ENCODE results near the gene CCDC178. TPM values are rescaled to one million over a fixed set of nuclear protein-coding genes. Genes with fewer than 3 reads are reported as not detected.

CCDC178 gene
- total RNA-seq, 1 experiment from 2014 or later: not detected

GRCh38 chr18:33326975-33327374 is 113.5 kb downstream of the CCDC178 start:
- CTCF ChIA-PET: no interaction called here
- POLR2A ChIA-PET: no interaction called here
- BruUV-seq (replicated peaks): no TSS peak
- no peak overlapping the region for H3K4me3 ChIP-seq (replicated peaks in 1 of 2; ENCODE audit: low read depth in 1 of 2, low read length in 2 of 2)
- RAD21 ChIA-PET (ENCODE audit: low non-redundant PET in 1 of 2, low total read pairs in 2 of 2, uncharacterized antibody in 2 of 2, unreplicated experiment in 2 of 2): no interaction called here
- no peaks in the 10 kb centered on the region for H3K27me3 ChIP-seq (ENCODE audit: insufficient read depth, low read length)
- intact Hi-C loops (cut with micrococcal nuclease): no loop called here
- H3K27ac ChIP-seq (ENCODE audit: low read depth, low read length): no peak overlapping the region
- peaks cover 3 to 28% of the 10 kb centered on the region in 2 experiments; a peak in 1 of 4 replicates for H3K9me3 ChIP-seq (ENCODE audit: control insufficient read depth in 1 of 2, insufficient read depth in 1 of 2, low read depth in 1 of 2, low read length in 2 of 2)
- no peaks in the 10 kb centered on the region for H3K9me2 ChIP-seq (ENCODE audit: insufficient read depth)
- TF ChIP-seq TCF7L2 (IDR thresholded peaks at IDR 0.05; ENCODE audit: borderline replicate concordance, extremely low read depth, insufficient read depth, insufficient read length) (no peak), EGR1 (IDR thresholded peaks at IDR 0.05; ENCODE audit: low read depth) (no peak), CEBPB (IDR thresholded peaks at IDR 0.05; ENCODE audit: low read depth) (no peak), EZH2 (IDR thresholded peaks at IDR 0.05) (no peak), RAD21 (IDR thresholded peaks at IDR 0.05; ENCODE audit: low read depth) (no peak), MAX (IDR thresholded peaks at IDR 0.05) (no peak), SIN3A (IDR thresholded peaks at IDR 0.05; ENCODE audit: low read depth) (no peak), JUND (IDR thresholded peaks at IDR 0.05) (no peak), CBX3 (IDR thresholded peaks at IDR 0.05; ENCODE audit: low read depth) (no peak), REST (IDR thresholded peaks at IDR 0.05; ENCODE audit: low read depth) (no peak), ELF1 (IDR thresholded peaks at IDR 0.05; ENCODE audit: borderline replicate concordance, low read depth) (no peak), ATF3 (IDR thresholded peaks at IDR 0.05) (no peak), ZFX (IDR thresholded peaks at IDR 0.05) (no peak), FOSL1 (IDR thresholded peaks at IDR 0.05; ENCODE audit: low read depth) (no peak), SRF (IDR thresholded peaks at IDR 0.05; ENCODE audit: low read depth) (no peak), YY1 (IDR thresholded peaks at IDR 0.05; ENCODE audit: extremely low read depth, insufficient replicate concordance, low read depth, low read length) (no peak), ZBTB33 (IDR thresholded peaks at IDR 0.05; ENCODE audit: extremely low read depth, insufficient replicate concordance, low read length) (no peak), ZNF274 (IDR thresholded peaks at IDR 0.05; ENCODE audit: low read depth, low read length) (no peak)
- no peak overlapping the region for H3K9ac ChIP-seq (ENCODE audit: low read length)
- no peak for DNase-seq (ENCODE audit: low read depth, low spot score)
- no peaks in the 10 kb centered on the region for H3K36me3 ChIP-seq (ENCODE audit: control insufficient read depth in 1 of 2, insufficient read depth in 2 of 2, low read length in 2 of 2)
- no peaks in the 10 kb centered on the region for H3K4me1 ChIP-seq (ENCODE audit: control insufficient read depth in 1 of 2, insufficient read depth in 2 of 2, low read length in 2 of 2)
- H3K4me2 ChIP-seq (ENCODE audit: low read length): no peak overlapping the region
- no peak for ATAC-seq
- no peak overlapping the region for H2AFZ ChIP-seq (ENCODE audit: low read depth, low read length, poor library complexity, severe bottlenecking)
- H3K79me2 ChIP-seq (ENCODE audit: insufficient read depth, low read length): no peaks in the 10 kb centered on the region
- no peaks in the 10 kb centered on the region; the same call in 1 of the 2 replicates for H4K20me1 ChIP-seq (ENCODE audit: insufficient read depth)

Data from HCT116 (cell line).